Measurements from ENCODE around the gene RDX.

The RDX gene

GRCh38 chr11:110261195-110262071 is 35.0 kb downstream of the RDX start:
- Histone ChIP-seq H3K27me3 (ENCODE audit: insufficient read depth, low read length) (no peaks in the 10 kb centered on the region), H3K9me3 (ENCODE audit: insufficient read depth, low read depth, low read length) (no peaks in the 10 kb centered on the region), H3K4me1 (ENCODE audit: insufficient read depth, low read length) (no peaks in the 10 kb centered on the region), H3K4me3 (ENCODE audit: low read length) (no peak overlapping the region), H3K36me3 (ENCODE audit: insufficient read depth, low read depth, low read length) (peaks cover 85% of the 10 kb centered on the region), H3K27ac (ENCODE audit: low read length) (no peak overlapping the region), H3K9ac (ENCODE audit: low read depth, low read length) (no peak overlapping the region)

DNA sequence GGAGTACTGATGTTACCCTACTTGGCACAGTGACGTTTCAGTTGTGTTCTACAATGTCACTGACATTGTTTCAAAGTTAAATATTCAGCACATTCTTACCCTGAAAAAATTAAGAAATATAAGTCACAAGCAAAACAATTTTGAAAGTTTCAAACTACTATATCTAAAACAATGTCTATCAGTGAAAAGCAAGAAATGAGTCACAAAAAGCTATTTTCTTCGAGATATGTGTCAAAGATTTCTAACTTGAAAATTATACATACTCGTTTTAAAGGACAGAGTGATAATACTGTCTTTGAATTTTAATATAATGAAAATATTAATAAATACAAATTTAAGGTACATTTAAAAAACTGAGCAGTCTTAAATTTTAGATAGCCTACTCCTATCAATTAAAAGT is 42.9 kb downstream of the RDX start:
- no peaks in the 10 kb centered on the region for H3K4me1 ChIP-seq (ENCODE audit: insufficient read depth, low read length)
- no peaks in the 10 kb centered on the region for H3K27me3 ChIP-seq (ENCODE audit: insufficient read depth, low read length)
- H3K36me3 ChIP-seq (ENCODE audit: insufficient read depth, low read depth, low read length) = peaks cover 93% of the 10 kb centered on the region
- no peaks in the 10 kb centered on the region for H3K9me3 ChIP-seq (ENCODE audit: insufficient read depth, low read depth, low read length)
- no peak overlapping the region for H3K27ac ChIP-seq (ENCODE audit: low read length)
- no peak overlapping the region for H3K9ac ChIP-seq (ENCODE audit: low read depth, low read length)
- H3K4me3 ChIP-seq (ENCODE audit: low read length) = no peak overlapping the region

DNA sequence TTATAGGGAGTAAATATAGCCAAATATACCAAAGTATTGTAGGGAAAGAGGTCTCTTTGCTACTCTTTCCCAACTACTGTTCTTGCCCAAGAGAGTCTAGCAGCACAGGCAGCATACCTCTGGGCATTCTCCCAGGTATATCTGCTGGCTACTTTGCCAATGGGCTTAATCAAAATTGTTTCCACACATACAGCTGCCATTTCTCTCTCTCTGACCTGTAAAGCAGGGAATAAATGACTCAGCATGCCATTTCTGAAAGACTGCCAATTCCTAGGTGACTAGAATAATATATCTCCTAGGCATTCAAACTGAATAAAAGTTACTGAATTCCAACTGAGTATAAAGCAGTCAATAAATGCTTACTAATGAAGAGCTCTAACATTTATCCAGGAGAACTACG is 44.6 kb downstream of the RDX start:
- Histone ChIP-seq H3K27ac (ENCODE audit: low read length) (no peak overlapping the region), H3K36me3 (ENCODE audit: insufficient read depth, low read depth, low read length) (peaks cover 94% of the 10 kb centered on the region), H3K27me3 (ENCODE audit: insufficient read depth, low read length) (no peaks in the 10 kb centered on the region), H3K9ac (ENCODE audit: low read depth, low read length) (no peak overlapping the region), H3K9me3 (ENCODE audit: insufficient read depth, low read depth, low read length) (no peaks in the 10 kb centered on the region), H3K4me1 (ENCODE audit: insufficient read depth, low read length) (no peaks in the 10 kb centered on the region), H3K4me3 (ENCODE audit: low read length) (no peak overlapping the region)

- peaks cover 91% of the 10 kb centered on the region for H3K36me3 ChIP-seq (ENCODE audit: insufficient read depth, low read depth, low read length)
- no peaks in the 10 kb centered on the region for H3K4me1 ChIP-seq (ENCODE audit: insufficient read depth, low read length)
- H3K9ac ChIP-seq (ENCODE audit: low read depth, low read length) = no peak overlapping the region
- no peak overlapping the region for H3K4me3 ChIP-seq (ENCODE audit: low read length)
- no peak overlapping the region for H3K27ac ChIP-seq (ENCODE audit: low read length)
- H3K9me3 ChIP-seq (ENCODE audit: insufficient read depth, low read depth, low read length) = no peaks in the 10 kb centered on the region
- H3K27me3 ChIP-seq (ENCODE audit: insufficient read depth, low read length) = no peaks in the 10 kb centered on the region
Observed at GRCh38 chr11:110250168-110250567, 46.2 kb downstream of the RDX start.

- Histone ChIP-seq H3K4me3 (ENCODE audit: low read length) (no peak overlapping the region), H3K27me3 (ENCODE audit: insufficient read depth, low read length) (no peaks in the 10 kb centered on the region), H3K36me3 (ENCODE audit: insufficient read depth, low read depth, low read length) (peaks cover 89% of the 10 kb centered on the region), H3K9me3 (ENCODE audit: insufficient read depth, low read depth, low read length) (no peaks in the 10 kb centered on the region), H3K9ac (ENCODE audit: low read depth, low read length) (no peak overlapping the region), H3K4me1 (ENCODE audit: insufficient read depth, low read length) (no peaks in the 10 kb centered on the region), H3K27ac (ENCODE audit: low read length) (no peak overlapping the region)
Observed at GRCh38 chr11:110249766-110250165, 46.6 kb downstream of the RDX start.

GRCh38 chr11:110249066-110249465 is 47.3 kb downstream of the RDX start:
- Histone ChIP-seq H3K27ac (ENCODE audit: low read length) (no peak overlapping the region), H3K4me1 (ENCODE audit: insufficient read depth, low read length) (no peaks in the 10 kb centered on the region), H3K4me3 (ENCODE audit: low read length) (no peak overlapping the region), H3K9me3 (ENCODE audit: insufficient read depth, low read depth, low read length) (no peaks in the 10 kb centered on the region), H3K36me3 (ENCODE audit: insufficient read depth, low read depth, low read length) (peaks cover 87% of the 10 kb centered on the region), H3K9ac (ENCODE audit: low read depth, low read length) (no peak overlapping the region), H3K27me3 (ENCODE audit: insufficient read depth, low read length) (no peaks in the 10 kb centered on the region)

DNA sequence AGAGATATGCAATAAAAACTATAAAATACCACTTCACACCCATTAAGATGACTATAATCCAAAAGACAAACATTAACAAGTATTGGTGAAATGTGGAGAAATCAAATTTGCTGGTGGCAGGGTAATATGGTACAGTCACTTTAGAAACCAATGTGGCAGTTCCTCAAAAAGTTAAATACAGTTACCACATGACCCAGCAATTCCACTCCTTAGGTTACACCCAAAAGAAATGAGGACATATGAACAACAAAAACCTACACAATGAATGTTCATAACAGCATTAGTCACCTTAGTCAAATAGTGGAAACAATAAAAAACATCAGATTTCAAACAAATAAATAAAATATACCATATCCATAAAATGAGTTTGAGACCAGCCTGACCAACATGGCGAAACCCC is 52.6 kb downstream of the RDX start:
- Histone ChIP-seq H3K27me3 (ENCODE audit: insufficient read depth, low read length) (no peaks in the 10 kb centered on the region), H3K4me3 (ENCODE audit: low read length) (no peak overlapping the region), H3K9me3 (ENCODE audit: insufficient read depth, low read depth, low read length) (no peaks in the 10 kb centered on the region), H3K4me1 (ENCODE audit: insufficient read depth, low read length) (no peaks in the 10 kb centered on the region), H3K9ac (ENCODE audit: low read depth, low read length) (no peak overlapping the region), H3K27ac (ENCODE audit: low read length) (no peak overlapping the region), H3K36me3 (ENCODE audit: insufficient read depth, low read depth, low read length) (peaks cover 71% of the 10 kb centered on the region)

GRCh38 chr11:110242746-110243145 is 53.7 kb downstream of the RDX start:
- Histone ChIP-seq H3K27ac (ENCODE audit: low read length) (no peak overlapping the region), H3K4me1 (ENCODE audit: insufficient read depth, low read length) (no peaks in the 10 kb centered on the region), H3K4me3 (ENCODE audit: low read length) (no peak overlapping the region), H3K9ac (ENCODE audit: low read depth, low read length) (no peak overlapping the region), H3K36me3 (ENCODE audit: insufficient read depth, low read depth, low read length) (peaks cover 71% of the 10 kb centered on the region), H3K9me3 (ENCODE audit: insufficient read depth, low read depth, low read length) (no peaks in the 10 kb centered on the region), H3K27me3 (ENCODE audit: insufficient read depth, low read length) (no peaks in the 10 kb centered on the region)

DNA sequence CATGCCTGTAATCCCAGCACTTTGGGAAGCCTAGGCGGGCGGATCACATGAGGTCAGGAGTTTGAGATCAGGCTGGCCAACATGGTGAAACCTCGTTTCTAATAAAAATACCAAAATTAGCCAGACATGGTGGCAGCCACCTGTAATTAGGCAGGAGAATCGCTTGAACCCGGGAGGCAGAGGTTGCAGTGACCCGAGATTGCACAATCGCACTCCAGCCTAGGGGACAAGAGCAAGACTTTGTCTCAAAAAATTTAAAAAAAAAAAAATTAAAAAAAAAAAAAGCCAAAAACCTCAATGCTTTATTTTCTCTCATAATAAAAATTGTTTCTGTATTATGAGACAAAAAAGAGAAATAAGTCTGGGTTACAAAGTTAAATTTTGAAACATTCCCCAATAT is 54.2 kb downstream of the RDX start:
- Histone ChIP-seq H3K27me3 (ENCODE audit: insufficient read depth, low read length) (no peaks in the 10 kb centered on the region), H3K9ac (ENCODE audit: low read depth, low read length) (no peak overlapping the region), H3K9me3 (ENCODE audit: insufficient read depth, low read depth, low read length) (no peaks in the 10 kb centered on the region), H3K4me3 (ENCODE audit: low read length) (no peak overlapping the region), H3K4me1 (ENCODE audit: insufficient read depth, low read length) (no peaks in the 10 kb centered on the region), H3K36me3 (ENCODE audit: insufficient read depth, low read depth, low read length) (peaks cover 71% of the 10 kb centered on the region), H3K27ac (ENCODE audit: low read length) (no peak overlapping the region)

- no peak overlapping the region for H3K4me3 ChIP-seq (ENCODE audit: low read length)
- H3K27ac ChIP-seq (ENCODE audit: low read length) = no peak overlapping the region
- peaks cover 86% of the 10 kb centered on the region for H3K36me3 ChIP-seq (ENCODE audit: insufficient read depth, low read depth, low read length)
- no peaks in the 10 kb centered on the region for H3K9me3 ChIP-seq (ENCODE audit: insufficient read depth, low read depth, low read length)
- no peaks in the 10 kb centered on the region for H3K4me1 ChIP-seq (ENCODE audit: insufficient read depth, low read length)
- H3K9ac ChIP-seq (ENCODE audit: low read depth, low read length) = no peak overlapping the region
- H3K27me3 ChIP-seq (ENCODE audit: insufficient read depth, low read length) = no peaks in the 10 kb centered on the region
Observed at GRCh38 chr11:110235966-110236365, 60.4 kb downstream of the RDX start.

GRCh38 chr11:110230377-110230776 is 66.0 kb downstream of the RDX start:
- no peak overlapping the region for H3K4me3 ChIP-seq (ENCODE audit: low read length)
- H3K27ac ChIP-seq (ENCODE audit: low read length) = no peak overlapping the region
- no peaks in the 10 kb centered on the region for H3K4me1 ChIP-seq (ENCODE audit: insufficient read depth, low read length)
- H3K9ac ChIP-seq (ENCODE audit: low read depth, low read length) = no peak overlapping the region
- H3K9me3 ChIP-seq (ENCODE audit: insufficient read depth, low read depth, low read length) = no peaks in the 10 kb centered on the region
- H3K36me3 ChIP-seq (ENCODE audit: insufficient read depth, low read depth, low read length) = peaks cover 68% of the 10 kb centered on the region
- H3K27me3 ChIP-seq (ENCODE audit: insufficient read depth, low read length) = no peaks in the 10 kb centered on the region

DNA sequence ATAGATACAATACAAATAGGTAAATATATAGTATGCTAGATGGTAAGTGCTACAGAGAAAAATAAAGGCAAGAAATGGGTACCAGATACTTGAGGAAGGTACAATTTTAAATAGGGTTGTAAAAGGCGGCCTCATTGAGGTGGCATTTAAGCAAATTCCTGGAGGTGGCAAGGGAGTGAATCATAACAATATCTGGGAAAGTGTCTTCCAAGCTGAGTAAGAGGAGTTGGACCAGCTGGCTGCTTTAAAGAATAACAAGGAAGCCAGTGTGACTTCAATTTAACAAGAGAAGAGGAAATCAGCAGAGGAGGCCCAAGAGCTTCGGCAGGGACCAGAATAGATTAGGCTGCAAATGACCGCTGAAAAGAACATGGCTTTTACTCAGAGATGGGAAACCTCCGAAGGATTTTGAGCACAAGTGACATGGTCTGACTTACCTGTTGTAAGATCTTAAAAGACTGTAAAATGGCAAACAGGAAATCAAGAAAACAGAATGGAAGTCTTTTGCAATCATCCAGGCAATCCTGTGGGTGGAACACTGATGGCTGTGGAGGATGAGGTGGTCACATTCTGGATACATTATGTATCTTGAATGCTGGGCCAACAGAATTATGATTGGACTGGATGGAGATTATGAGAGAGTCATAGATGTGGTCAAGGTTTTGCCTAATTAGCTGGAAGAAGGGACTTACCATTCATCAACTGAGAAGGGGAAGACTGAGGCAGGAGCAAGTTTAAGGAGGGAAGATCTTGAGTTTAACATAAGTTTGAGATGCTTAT is 77.2 kb downstream of the RDX start:
- Histone ChIP-seq H3K27ac (ENCODE audit: low read length) (no peak overlapping the region), H3K9ac (ENCODE audit: low read depth, low read length) (no peak overlapping the region), H3K9me3 (ENCODE audit: insufficient read depth, low read depth, low read length) (no peaks in the 10 kb centered on the region), H3K4me3 (ENCODE audit: low read length) (no peak overlapping the region), H3K4me1 (ENCODE audit: insufficient read depth, low read length) (no peaks in the 10 kb centered on the region), H3K27me3 (ENCODE audit: insufficient read depth, low read length) (no peaks in the 10 kb centered on the region), H3K36me3 (ENCODE audit: insufficient read depth, low read depth, low read length) (no peaks in the 10 kb centered on the region)

All from iPS-20b (cell line).